H1 (cell line): ENCODE measurements around the gene KDR.

Experiments used
- ASH2L ChIP-seq: fragments of 200-600, 300-600 bp; sonication (generic); IDR thresholded peaks from one replicate; pipeline ENCODE4 v1.7.1; 2017; ENCODE audit warnings: low read length
- CBX5 ChIP-seq: fragments of 300-800, 300-1000 bp; sonication (generic); IDR thresholded peaks from 2 replicates; pipeline ENCODE4 v1.7.1; 2016; ENCODE audit warnings: antibody characterized with exemption, low read length, low read depth
- CHD1 ChIP-seq: IDR thresholded peaks from 2 replicates; pipeline ENCODE4 v1.6.1; 2012; ENCODE audit warnings: low read depth, low read length, improper control_type of control experiment
- CHD2 ChIP-seq: IDR thresholded peaks from 2 replicates; pipeline ENCODE4 v1.6.1; 2012; ENCODE audit warnings: low read length, improper control_type of control experiment
- CTCF ChIP-seq, 3 experiments: IDR thresholded peaks; 1 replicate in 2 of 3; 2 replicates in 1 of 3; pipeline versions ENCODE4 v1.5.1 to v1.6.1; 2011; ENCODE audit warnings: low read length in 3 of 3, mild to moderate bottlenecking in 3 of 3, inconsistent platforms in 2 of 3, low read depth in 1 of 3, moderate library complexity in 1 of 3; ENCODE audit not compliant: insufficient read depth in 1 of 3; ENCODE audit errors: control extremely low read depth in 1 of 3
- EP300 ChIP-seq, 2 experiments: IDR thresholded peaks; 1 replicate in 1 of 2; 2 replicates in 1 of 2; pipeline ENCODE4 v1.6.1; 2011 to 2012; ENCODE audit warnings: low read depth in 2 of 2, low read length in 2 of 2, mild to moderate bottlenecking in 2 of 2, borderline replicate concordance in 1 of 2, inconsistent platforms in 1 of 2, moderate library complexity in 1 of 2
- GTF2F1 ChIP-seq: IDR thresholded peaks from 2 replicates; pipeline ENCODE4 v1.6.1; 2012; ENCODE audit warnings: low read depth, low read length, improper control_type of control experiment, borderline replicate concordance
- PHF8 ChIP-seq: fragments of 200-600 bp; sonication (generic); conservative IDR thresholded peaks from 2 replicates; pipeline ENCODE4 v1.7.1; 2012; ENCODE audit warnings: low read depth, mild to moderate bottlenecking, inconsistent platforms, low read length, moderate library complexity
- POLR2A ChIP-seq, 2 experiments: IDR thresholded peaks; 1 replicate in 1 of 2; 2 replicates in 1 of 2; pipeline ENCODE4 v1.6.1; 2011; ENCODE audit warnings: low read depth in 2 of 2, low read length in 2 of 2, mild to moderate bottlenecking in 2 of 2; ENCODE audit errors: control extremely low read depth in 1 of 2
- SIRT6 ChIP-seq: IDR thresholded peaks from one replicate; pipeline ENCODE4 v1.7.1; 2012; ENCODE audit warnings: low read length, inconsistent platforms
- YY1 ChIP-seq: IDR thresholded peaks from 2 replicates; pipeline ENCODE4 v1.6.1; 2011; ENCODE audit warnings: low read depth, mild to moderate bottlenecking, low read length
- TF ChIP-seq, protein P1 (sequence below): IDR thresholded peaks from 2 replicates; pipeline ENCODE4 v1.6.1; 2011; ENCODE audit warnings: low read length, improper control_type of control experiment

GRCh38 chr4:55096619-55097018, 28.8 kb downstream of the KDR start:
- no peak for TF ChIP-seq CTCF (IDR thresholded peaks at IDR 0.05; ENCODE audit: control extremely low read depth in 1 of 3, insufficient read depth in 1 of 3, low read depth in 1 of 3, low read length in 3 of 3)
- no peak for TF ChIP-seq ASH2L
- TF ChIP-seq POLR2A (IDR thresholded peaks at IDR 0.05; ENCODE audit: control extremely low read depth in 1 of 2, low read depth in 2 of 2, low read length in 2 of 2) = no peak
- TF ChIP-seq SIRT6 = no peak
- TF ChIP-seq CBX5 = no peak
- TF ChIP-seq, protein P1, sequence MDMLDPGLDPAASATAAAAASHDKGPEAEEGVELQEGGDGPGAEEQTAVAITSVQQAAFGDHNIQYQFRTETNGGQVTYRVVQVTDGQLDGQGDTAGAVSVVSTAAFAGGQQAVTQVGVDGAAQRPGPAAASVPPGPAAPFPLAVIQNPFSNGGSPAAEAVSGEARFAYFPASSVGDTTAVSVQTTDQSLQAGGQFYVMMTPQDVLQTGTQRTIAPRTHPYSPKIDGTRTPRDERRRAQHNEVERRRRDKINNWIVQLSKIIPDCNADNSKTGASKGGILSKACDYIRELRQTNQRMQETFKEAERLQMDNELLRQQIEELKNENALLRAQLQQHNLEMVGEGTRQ = no peak
- TF ChIP-seq PHF8 = no peak
- TF ChIP-seq CHD2 = no peak
- no peak for TF ChIP-seq GTF2F1
- no peak for TF ChIP-seq YY1
- no peak for TF ChIP-seq CHD1
- TF ChIP-seq EP300 (IDR thresholded peaks at IDR 0.05; ENCODE audit: borderline replicate concordance in 1 of 2, low read depth in 2 of 2, low read length in 2 of 2) = no peak
